K562 (cell line): ENCODE results near the gene HSPA1L. TPM values are rescaled to one million over a fixed set of nuclear protein-coding genes. Genes with fewer than 3 reads are reported as not detected.
A peak's percentile ranks its signal among the peaks of the same experiment; 100 is the strongest.

Source experiments
- CCNT2 ChIP-seq: IDR thresholded peaks from 2 replicates; pipeline ENCODE4 v1.6.1; 2011; ENCODE audit warnings: borderline replicate concordance, low read depth, mild to moderate bottlenecking, moderate library complexity, mixed read lengths, low read length; ENCODE audit not compliant: insufficient read length; ENCODE audit errors: extremely low read depth
- DNMT1 ChIP-seq: fragments of 450-650 bp; IDR thresholded peaks from 2 replicates; pipeline ENCODE4 v1.6.1; 2016; ENCODE audit warnings: antibody characterized with exemption, mild to moderate bottlenecking
- ELF4 ChIP-seq: fragments of 450-650 bp; formaldehyde crosslinking; IDR thresholded peaks from 2 replicates; pipeline ENCODE4 v1.4.0; 2022; ENCODE audit warnings: missing genetic modification characterization
- ETV6 ChIP-seq, 3 experiments: fragments of 150-350 bp in 1 of 3; sonication (generic) in 1 of 3; formaldehyde crosslinking in 1 of 3; IDR thresholded peaks; 2 replicates each; pipeline versions ENCODE4 v1.6.1 to v1.8.0; 2014 to 2022; ENCODE audit warnings: borderline replicate concordance in 2 of 3, low read depth in 2 of 3, antibody characterized with exemption in 1 of 3, low read length in 1 of 3, mild to moderate bottlenecking in 1 of 3, missing genetic modification reagents in 1 of 3
- HDGF ChIP-seq: fragments of 450-650 bp; IDR thresholded peaks from 2 replicates; pipeline ENCODE4 v1.6.1; 2016
- HNRNPK ChIP-seq: fragments of 200-400 bp; formaldehyde crosslinking; IDR thresholded peaks from one replicate; pipeline ENCODE4 v1.6.1; 2018; ENCODE audit warnings: mild to moderate bottlenecking, low read depth, low read length; ENCODE audit not compliant: poor library complexity, severe bottlenecking
- MTA1 ChIP-seq: fragments of 450-650 bp; IDR thresholded peaks from 2 replicates; pipeline ENCODE4 v1.6.1; 2017; ENCODE audit warnings: borderline replicate concordance
- NFATC3 ChIP-seq: fragments of 450-650 bp; IDR thresholded peaks from 2 replicates; pipeline ENCODE4 v1.6.1; 2017; ENCODE audit warnings: mild to moderate bottlenecking
- PATZ1 ChIP-seq: fragments of 250-450 bp; sonication (Bioruptor Pico); IDR thresholded peaks from 2 replicates; pipeline ENCODE4 v1.5.0; 2020; ENCODE audit warnings: mild to moderate bottlenecking, borderline replicate concordance
- PML ChIP-seq: IDR thresholded peaks from 2 replicates; pipeline ENCODE4 v1.6.1; 2012; ENCODE audit warnings: low read length, inconsistent platforms
- POLR2AphosphoS2 ChIP-seq: IDR thresholded peaks from 2 replicates; pipeline ENCODE4 v1.6.1; 2012; ENCODE audit warnings: low read length, improper control_type of control experiment
- RHOXF2B ChIP-seq: fragments of 250-450 bp; sonication (Bioruptor Pico); conservative IDR thresholded peaks from 2 replicates; pipeline ENCODE4 v1.5.1; 2021
- SMARCB1 ChIP-seq: IDR thresholded peaks from 2 replicates; pipeline ENCODE4 v1.6.1; 2011; ENCODE audit warnings: improper control_type of control experiment, low read depth; ENCODE audit not compliant: insufficient read length
- TRIM25 ChIP-seq: fragments of 450-650 bp; IDR thresholded peaks from 2 replicates; pipeline ENCODE4 v1.7.0; 2016; ENCODE audit warnings: borderline replicate concordance
- ZC3H4 ChIP-seq: sonication (generic); formaldehyde crosslinking; IDR thresholded peaks from 2 replicates; pipeline ENCODE4 v1.9.0; 2021; ENCODE audit warnings: missing genetic modification reagents, borderline replicate concordance
- ZC3H8 ChIP-seq: fragments of 450-650 bp; IDR thresholded peaks from 2 replicates; pipeline ENCODE4 v1.6.1; 2017
- ZNF445 ChIP-seq: fragments of 250-450 bp; sonication (Bioruptor Pico); IDR thresholded peaks from 2 replicates; pipeline ENCODE4 v1.4.0; 2020; ENCODE audit warnings: low read depth, mild to moderate bottlenecking, moderate library complexity
- polyA plus RNA-seq, 8 experiments: library from polyadenylated mRNA; depleted of rRNA in 4 of 8; stranded (reverse) in 5 of 8; unstranded in 3 of 8; fragments of >200 nt; fragmentation: Nextera tagmentation in 2 of 8; fragmentation: Illumina TruSeq in 1 of 8; extraction: Ambion mirVana in 2 of 8; extraction: Trizol in 1 of 8; gene quantifications; 2 replicates each; pipeline versions ENCODE4 v1.2.1 to v1.2.3, GENCODE V29; 2011 to 2014; ENCODE audit warnings: inconsistent platforms in 1 of 8, missing spikeins in 1 of 8
- total RNA-seq, 7 experiments: library from RNA; depleted of rRNA in 6 of 7; stranded (reverse); fragments of >200 nt in 6 of 7; fragmentation: Illumina TruSeq in 2 of 7; extraction: Trizol in 2 of 7; gene quantifications; 2 replicates each; pipeline versions ENCODE4 v1.2.1 to v1.2.3, GENCODE V29; 2011 to 2021; ENCODE audit warnings: low replicate concordance in 1 of 7
- TF ChIP-seq, protein P1 (sequence below): sonication (generic); formaldehyde crosslinking; IDR thresholded peaks from 2 replicates; pipeline ENCODE4 v1.8.1; 2023; ENCODE audit warnings: mild to moderate bottlenecking, missing genetic modification reagents, moderate library complexity
- TF ChIP-seq, protein P2 (sequence below): fragments of 250-450 bp; sonication (Bioruptor Pico); IDR thresholded peaks from 2 replicates; pipeline ENCODE4 v1.5.0; 2020; ENCODE audit warnings: mild to moderate bottlenecking

The HSPA1L gene
- total and polyA plus RNA-seq, 9 of the 15 experiments (the other 6 are each of a cell fraction or from before 2014, with no cell fraction given): 0.14 to 2.1 (median 1.3) TPM

DNA sequence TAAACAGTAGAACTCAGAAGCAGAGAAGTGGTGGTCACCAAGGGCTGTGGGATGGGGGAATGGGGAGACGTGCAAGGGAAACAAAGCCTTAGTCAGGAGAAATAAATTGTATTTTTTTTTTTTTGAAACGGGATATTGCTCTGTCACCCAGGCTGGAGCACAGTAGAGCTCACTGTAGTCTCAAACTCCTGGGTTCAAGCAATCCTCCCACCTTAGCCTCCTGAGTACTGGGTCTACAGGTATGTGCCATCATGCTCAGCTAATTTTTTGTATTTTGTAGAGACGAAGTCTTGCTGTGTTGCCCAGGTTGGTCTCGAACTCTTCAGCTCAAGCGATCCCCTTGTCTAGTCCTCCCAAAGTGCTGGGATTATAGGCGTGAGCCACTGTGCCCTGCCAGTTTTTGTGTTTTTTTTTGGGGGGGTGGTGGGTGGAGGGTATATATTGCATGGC, 15.8 kb upstream of the HSPA1L start (continued):
- TF ChIP-seq, protein P1, sequence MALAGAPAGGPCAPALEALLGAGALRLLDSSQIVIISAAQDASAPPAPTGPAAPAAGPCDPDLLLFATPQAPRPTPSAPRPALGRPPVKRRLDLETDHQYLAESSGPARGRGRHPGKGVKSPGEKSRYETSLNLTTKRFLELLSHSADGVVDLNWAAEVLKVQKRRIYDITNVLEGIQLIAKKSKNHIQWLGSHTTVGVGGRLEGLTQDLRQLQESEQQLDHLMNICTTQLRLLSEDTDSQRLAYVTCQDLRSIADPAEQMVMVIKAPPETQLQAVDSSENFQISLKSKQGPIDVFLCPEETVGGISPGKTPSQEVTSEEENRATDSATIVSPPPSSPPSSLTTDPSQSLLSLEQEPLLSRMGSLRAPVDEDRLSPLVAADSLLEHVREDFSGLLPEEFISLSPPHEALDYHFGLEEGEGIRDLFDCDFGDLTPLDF (CRISPR knock-in tag): no peak
- TF ChIP-seq ZNF445 (CRISPR knock-in tag) (no peak), POLR2AphosphoS2 (peak; percentile 92; the same call in 1 of the 2 replicates), HNRNPK (no peak), PML (peak; percentile 57; the same call in 1 of the 2 replicates), ZC3H4 (CRISPR knock-in tag) (no peak; the same call in 1 of the 2 replicates), NFATC3 (no peak), DNMT1 (no peak), ELF4 (CRISPR knock-in tag) (no peak), ETV6 (IDR thresholded peaks at IDR 0.05; ENCODE audit: borderline replicate concordance in 1 of 2, low read depth in 2 of 2, low read length in 1 of 2) (0 out of 4 replicates have a peak, but pooled peaks of 1 of the 2 experiments have one; percentile 11), ETV6 (CRISPR knock-in tag; IDR thresholded peaks at IDR 0.05; ENCODE audit: borderline replicate concordance) (no peak), ZC3H8 (no peak), SMARCB1 (no peak), TRIM25 (peak; percentile 76; the same call in 1 of the 2 replicates), RHOXF2B (peak; percentile 72; the same call in 1 of the 2 replicates), HDGF (peak; percentile 64; the same call in 1 of the 2 replicates), CCNT2 (peak; percentile 20), PATZ1 (CRISPR knock-in tag) (no peak), MTA1 (no peak)
- TF ChIP-seq, protein P2, sequence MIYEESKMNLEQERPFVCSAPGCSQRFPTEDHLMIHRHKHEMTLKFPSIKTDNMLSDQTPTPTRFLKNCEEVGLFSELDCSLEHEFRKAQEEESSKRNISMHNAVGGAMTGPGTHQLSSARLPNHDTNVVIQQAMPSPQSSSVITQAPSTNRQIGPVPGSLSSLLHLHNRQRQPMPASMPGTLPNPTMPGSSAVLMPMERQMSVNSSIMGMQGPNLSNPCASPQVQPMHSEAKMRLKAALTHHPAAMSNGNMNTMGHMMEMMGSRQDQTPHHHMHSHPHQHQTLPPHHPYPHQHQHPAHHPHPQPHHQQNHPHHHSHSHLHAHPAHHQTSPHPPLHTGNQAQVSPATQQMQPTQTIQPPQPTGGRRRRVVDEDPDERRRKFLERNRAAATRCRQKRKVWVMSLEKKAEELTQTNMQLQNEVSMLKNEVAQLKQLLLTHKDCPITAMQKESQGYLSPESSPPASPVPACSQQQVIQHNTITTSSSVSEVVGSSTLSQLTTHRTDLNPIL (CRISPR knock-in tag): no peak
